ENCODE data around the gene HSD17B2. TPM values are rescaled to one million over a fixed set of nuclear protein-coding genes. Genes with fewer than 3 reads are reported as not detected.
"Not testable (repeated sequence)": the region's sequence is repeated elsewhere in the genome, so short reads cannot be mapped to it uniquely, and the experiment has no call there.

The HSD17B2 gene
- total and polyA plus RNA-seq, 2 donors (not counting 1 experiment from before 2014, with no cell fraction given): 0.33 to 1.6 TPM

DNA sequence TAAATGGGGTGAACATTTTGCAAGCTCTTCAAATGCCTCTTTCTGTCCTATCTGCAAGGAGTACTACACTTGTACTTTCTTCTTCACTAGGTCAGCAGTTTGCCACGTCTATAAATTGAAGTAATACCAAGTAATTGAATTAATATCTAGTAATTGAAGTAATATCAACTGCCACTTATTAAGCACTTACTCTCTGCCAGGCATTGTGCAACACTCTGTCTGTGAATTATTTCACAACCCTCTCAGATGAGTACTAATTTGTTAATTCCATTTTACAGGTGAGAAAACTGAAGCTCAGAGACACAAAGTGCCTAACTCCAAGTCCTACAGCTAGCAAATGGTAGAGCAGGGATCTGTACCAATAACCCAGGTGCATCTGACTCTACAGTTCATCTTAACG is 27.9 kb upstream of the HSD17B2 start:
- no peak overlapping the region for H3K4me3 ChIP-seq (replicated peaks in 1 of 4; ENCODE audit: control extremely low read depth in 1 of 4, insufficient read depth in 1 of 4, low read depth in 3 of 4, low read length in 4 of 4)
- H4K20me1 ChIP-seq (ENCODE audit: control insufficient read depth, extremely low read depth, insufficient read depth, low read length): no peaks in the 10 kb centered on the region

GRCh38 chr16:82008957-82009592 is 26.0 kb upstream of the HSD17B2 start:
- Histone ChIP-seq H3K36me3 (ENCODE audit: control insufficient read depth, insufficient read depth, low read length) (no peaks in the 10 kb centered on the region), H3K9me3 (ENCODE audit: control insufficient read depth, insufficient read depth, low read depth, low read length) (no peaks in the 10 kb centered on the region)
- no peak for DNase-seq (ENCODE audit: low read depth in 2 of 2)

More for the DNA sequence above, 27.9 kb upstream of the HSD17B2 start:
- TF ChIP-seq CTCF (conservative IDR thresholded peaks at IDR 0.05 in 1 of 2, IDR thresholded peaks at IDR 0.05 in 1 of 2; ENCODE audit: low read depth in 1 of 2, low read length in 2 of 2): no peak
- TF ChIP-seq EZH2 (IDR thresholded peaks at IDR 0.05; ENCODE audit: low read length, missing control alignments): no peak
- Histone ChIP-seq H3K9me3 (ENCODE audit: control insufficient read depth, insufficient read depth, low read depth, low read length) (no peaks in the 10 kb centered on the region), H3K36me3 (ENCODE audit: control insufficient read depth, insufficient read depth, low read length) (no peaks in the 10 kb centered on the region), H3K4me1 (ENCODE audit: control insufficient read depth, extremely low read depth, insufficient read depth, low read length) (no peaks in the 10 kb centered on the region), H3K27ac (ENCODE audit: insufficient read depth, low read length) (no peak overlapping the region), H3K79me2 (ENCODE audit: control insufficient read depth, insufficient read depth, low read length) (no peaks in the 10 kb centered on the region), H3K9ac (ENCODE audit: insufficient read depth, low read length) (no peak overlapping the region), H3K4me2 (ENCODE audit: extremely low read depth, insufficient read depth, low read length) (no peak overlapping the region), H2AFZ (ENCODE audit: low read length) (no peak overlapping the region), H3K27me3 (ENCODE audit: control insufficient read depth, insufficient read depth, low read length) (no peaks in the 10 kb centered on the region)
- DNase-seq (ENCODE audit: low read depth in 2 of 2): no peak

GRCh38 chr16:82009789-82010188 is 25.3 kb upstream of the HSD17B2 start:
- not testable (repeated sequence) for H3K9ac ChIP-seq (ENCODE audit: insufficient read depth, low read length); H3K36me3 ChIP-seq (ENCODE audit: control insufficient read depth, insufficient read depth, low read length); H3K4me3 ChIP-seq (replicated peaks in 1 of 4; ENCODE audit: control extremely low read depth in 1 of 4, insufficient read depth in 1 of 4, low read depth in 3 of 4, low read length in 4 of 4); H3K27ac ChIP-seq (ENCODE audit: insufficient read depth, low read length); H4K20me1 ChIP-seq (ENCODE audit: control insufficient read depth, extremely low read depth, insufficient read depth, low read length); DNase-seq (ENCODE audit: low read depth in 2 of 2); H3K27me3 ChIP-seq (ENCODE audit: control insufficient read depth, insufficient read depth, low read length); H3K4me1 ChIP-seq (ENCODE audit: control insufficient read depth, extremely low read depth, insufficient read depth, low read length); H3K79me2 ChIP-seq (ENCODE audit: control insufficient read depth, insufficient read depth, low read length); H3K4me2 ChIP-seq (ENCODE audit: extremely low read depth, insufficient read depth, low read length); H3K9me3 ChIP-seq (ENCODE audit: control insufficient read depth, insufficient read depth, low read depth, low read length); H2AFZ ChIP-seq (ENCODE audit: low read length)

More at GRCh38 chr16:82008957-82009592, 26.0 kb upstream of the HSD17B2 start:
- no peaks in the 10 kb centered on the region for H3K4me1 ChIP-seq (ENCODE audit: control insufficient read depth, extremely low read depth, insufficient read depth, low read length)
- no peaks in the 10 kb centered on the region for H3K79me2 ChIP-seq (ENCODE audit: control insufficient read depth, insufficient read depth, low read length)
- H3K4me3 ChIP-seq (replicated peaks in 1 of 4; ENCODE audit: control extremely low read depth in 1 of 4, insufficient read depth in 1 of 4, low read depth in 3 of 4, low read length in 4 of 4): no peak overlapping the region
- H2AFZ ChIP-seq (ENCODE audit: low read length): no peak overlapping the region
- H3K9ac ChIP-seq (ENCODE audit: insufficient read depth, low read length): no peak overlapping the region
- H3K27me3 ChIP-seq (ENCODE audit: control insufficient read depth, insufficient read depth, low read length): no peaks in the 10 kb centered on the region
- TF ChIP-seq CTCF (conservative IDR thresholded peaks at IDR 0.05 in 1 of 2, IDR thresholded peaks at IDR 0.05 in 1 of 2; ENCODE audit: low read depth in 1 of 2, low read length in 2 of 2) (no peak), EZH2 (IDR thresholded peaks at IDR 0.05; ENCODE audit: low read length, missing control alignments) (no peak)
- H3K4me2 ChIP-seq (ENCODE audit: extremely low read depth, insufficient read depth, low read length): no peak overlapping the region
- no peak overlapping the region for H3K27ac ChIP-seq (ENCODE audit: insufficient read depth, low read length)
- H4K20me1 ChIP-seq (ENCODE audit: control insufficient read depth, extremely low read depth, insufficient read depth, low read length): no peaks in the 10 kb centered on the region
